ENCODE results near the gene ASCC1.

DNA sequence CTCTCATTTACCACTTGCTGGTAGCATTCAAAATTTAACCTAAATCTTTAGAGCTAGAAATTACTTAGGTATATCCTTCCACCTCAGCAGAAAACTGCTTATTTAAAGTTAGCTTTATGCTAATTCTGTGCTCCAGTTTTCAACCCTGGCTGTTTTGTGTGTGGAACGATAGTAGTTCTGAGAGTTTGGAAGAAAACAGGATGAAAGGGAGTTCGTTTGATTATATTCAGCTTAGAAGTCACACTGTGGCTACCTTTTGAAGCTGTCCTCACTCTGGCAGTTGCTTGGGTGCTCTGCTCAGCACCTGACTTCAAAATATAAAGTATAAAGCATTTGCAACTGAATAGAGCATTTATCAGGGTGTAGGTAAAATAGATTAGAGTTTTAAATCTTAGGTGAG, 2.6 kb upstream of the ASCC1 start:
- TF ChIP-seq EZH2 (IDR thresholded peaks at IDR 0.05; ENCODE audit: borderline replicate concordance, low read depth, low read length, poor library complexity, severe bottlenecking), result no peak
- TF ChIP-seq, protein P1, sequence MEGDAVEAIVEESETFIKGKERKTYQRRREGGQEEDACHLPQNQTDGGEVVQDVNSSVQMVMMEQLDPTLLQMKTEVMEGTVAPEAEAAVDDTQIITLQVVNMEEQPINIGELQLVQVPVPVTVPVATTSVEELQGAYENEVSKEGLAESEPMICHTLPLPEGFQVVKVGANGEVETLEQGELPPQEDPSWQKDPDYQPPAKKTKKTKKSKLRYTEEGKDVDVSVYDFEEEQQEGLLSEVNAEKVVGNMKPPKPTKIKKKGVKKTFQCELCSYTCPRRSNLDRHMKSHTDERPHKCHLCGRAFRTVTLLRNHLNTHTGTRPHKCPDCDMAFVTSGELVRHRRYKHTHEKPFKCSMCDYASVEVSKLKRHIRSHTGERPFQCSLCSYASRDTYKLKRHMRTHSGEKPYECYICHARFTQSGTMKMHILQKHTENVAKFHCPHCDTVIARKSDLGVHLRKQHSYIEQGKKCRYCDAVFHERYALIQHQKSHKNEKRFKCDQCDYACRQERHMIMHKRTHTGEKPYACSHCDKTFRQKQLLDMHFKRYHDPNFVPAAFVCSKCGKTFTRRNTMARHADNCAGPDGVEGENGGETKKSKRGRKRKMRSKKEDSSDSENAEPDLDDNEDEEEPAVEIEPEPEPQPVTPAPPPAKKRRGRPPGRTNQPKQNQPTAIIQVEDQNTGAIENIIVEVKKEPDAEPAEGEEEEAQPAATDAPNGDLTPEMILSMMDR (conservative IDR thresholded peaks at IDR 0.05; ENCODE audit: low read depth, low read length), result no peak
